ENCODE data around the gene ZBP1.

GRCh38 chr20:57647933-57648785 lies 27.9 kb upstream of the ZBP1 start:
- no peak for TF ChIP-seq CTCF (conservative IDR thresholded peaks at IDR 0.05; ENCODE audit: low read depth, low read length)
- TF ChIP-seq EZH2 (IDR thresholded peaks at IDR 0.05; ENCODE audit: low read length, unreplicated experiment): no peak
